Activated T-helper 2 cell treated with anti-CD3 and anti-CD28 coated beads, Interferon-gamma antibody, Interleukin-2, Interleukin-4, amounts not matched to agents 10 μg/mL and 5 μg/mL and 100 μg/mL, durations not matched to agents 14 hours and 24 hours and 36 hours (primary cell): ENCODE measurements around the gene HNRNPA3. TPM values are rescaled to one million over a fixed set of nuclear protein-coding genes. Genes with fewer than 3 reads are reported as not detected.
A peak's percentile ranks its signal among the peaks of the same experiment; 100 is the strongest.
"Not testable (repeated sequence)": the region's sequence is repeated elsewhere in the genome, so short reads cannot be mapped to it uniquely, and the experiment has no call there.

Experiments used
- DNase-seq: peaks from one replicate; pipeline ENCODE4 v3.0.0; 2021; ENCODE audit warnings: low spot score
- H3K27ac Mint-ChIP-seq: one replicate; pipeline ENCODE4 v1.8.0; 2021; ENCODE audit warnings: mixed read lengths
- H3K27me3 Mint-ChIP-seq: one replicate; pipeline ENCODE4 v1.8.0; 2021; ENCODE audit warnings: low read depth, mixed read lengths
- H3K36me3 Mint-ChIP-seq: one replicate; pipeline ENCODE4 v1.8.0; 2021; ENCODE audit warnings: low read depth, mixed read lengths
- H3K4me1 Mint-ChIP-seq: one replicate; pipeline ENCODE4 v1.8.0; 2021; ENCODE audit warnings: low read depth, mixed read lengths
- H3K4me3 Mint-ChIP-seq: one replicate; pipeline ENCODE4 v1.8.0; 2021; ENCODE audit warnings: low read depth, mild to moderate bottlenecking, moderate library complexity, mixed read lengths
- H3K9me3 Mint-ChIP-seq: one replicate; pipeline ENCODE4 v1.8.0; 2021; ENCODE audit warnings: mixed read lengths
- intact Hi-C: fragments of 100-400 bp; cut with micrococcal nuclease; formaldehyde crosslinking; loops from one replicate; pipeline ENCODE4 v1.15.1; 2023
- total RNA-seq: library from RNA; stranded (reverse); gene quantifications from 2 replicates; pipeline ENCODE4 v1.2.3, GENCODE V29; 2022

HNRNPA3 gene
- total RNA-seq, 1 donor from 2014 or later, result 323 TPM

GRCh38 chr2:177264693-177265587, 52.3 kb downstream of the HNRNPA3 start, which contains the start of gene NFE2L2:
TSS of gene NFE2L2 (minus strand) at chr2:177264727. CDS start at chr2:177264576, 151 bp downstream.
- no peaks in the 10 kb centered on the region for H3K9me3 Mint-ChIP-seq
- peaks cover 29% of the 10 kb centered on the region for H3K36me3 Mint-ChIP-seq
- peaks cover 56% of the 10 kb centered on the region for H3K4me1 Mint-ChIP-seq
- peak within 1 kb of the TSS; percentile 90 for H3K4me3 Mint-ChIP-seq
- peak within 1 kb of the TSS; percentile 98 for H3K27ac Mint-ChIP-seq
- peak; percentile 91 for DNase-seq
- H3K27me3 Mint-ChIP-seq, result no peaks in the 10 kb centered on the region
- intact Hi-C loops, result loop anchor here (1.0 to 10.0 kb wide), 3 partner anchors 25 to 330 kb away; no protein-coding TSS in a partner anchor

GRCh38 chr2:177265824-177266817, 53.5 kb downstream of the HNRNPA3 start:
- peak overlapping the region; percentile 87 for H3K4me3 Mint-ChIP-seq
- no peaks in the 10 kb centered on the region for H3K9me3 Mint-ChIP-seq
- no peak for DNase-seq
- H3K27me3 Mint-ChIP-seq, result no peaks in the 10 kb centered on the region
- peaks cover 55% of the 10 kb centered on the region for H3K4me1 Mint-ChIP-seq
- H3K36me3 Mint-ChIP-seq, result peaks cover 23% of the 10 kb centered on the region
- intact Hi-C loops, result loop anchor here (1.0 to 10.0 kb wide), 2 partner anchors 24 to 331 kb away; no protein-coding TSS in a partner anchor
- H3K27ac Mint-ChIP-seq, result peak overlapping the region; percentile 98

GRCh38 chr2:177266955-177267354, 54.4 kb downstream of the HNRNPA3 start:
- peaks cover 47% of the 10 kb centered on the region for H3K4me1 Mint-ChIP-seq
- H3K27ac Mint-ChIP-seq, DNase-seq, H3K9me3 Mint-ChIP-seq, H3K27me3 Mint-ChIP-seq, H3K4me3 Mint-ChIP-seq: not testable (repeated sequence)
- peaks cover 15% of the 10 kb centered on the region for H3K36me3 Mint-ChIP-seq
- intact Hi-C loops, result loop anchor here (10.0 kb wide), 1 partner anchor 332 kb away; no protein-coding TSS in a partner anchor

GRCh38 chr2:177268187-177268871, 55.7 kb downstream of the HNRNPA3 start:
- intact Hi-C loops, result loop anchor here (10.0 kb wide), 1 partner anchor 334 kb away; no protein-coding TSS in a partner anchor
- no peak for DNase-seq
- Mint-ChIP-seq H3K4me3 (no peak overlapping the region), H3K4me1 (peaks cover 53% of the 10 kb centered on the region), H3K27ac (no peak overlapping the region), H3K27me3 (no peaks in the 10 kb centered on the region), H3K36me3 (peaks cover 4% of the 10 kb centered on the region), H3K9me3 (no peaks in the 10 kb centered on the region)

- intact Hi-C loops, result loop anchor here (10.0 kb wide), 1 partner anchor 334 kb away; no protein-coding TSS in a partner anchor
- Mint-ChIP-seq H3K4me3 (no peak overlapping the region), H3K27me3 (no peaks in the 10 kb centered on the region), H3K36me3 (peaks cover 3% of the 10 kb centered on the region), H3K4me1 (peaks cover 56% of the 10 kb centered on the region), H3K9me3 (no peaks in the 10 kb centered on the region), H3K27ac (no peak overlapping the region)
- no peak for DNase-seq
These were observed 56.3 kb downstream of the HNRNPA3 start for GRCh38 chr2:177268901-177269300.

GRCh38 chr2:177270531-177270930, 57.9 kb downstream of the HNRNPA3 start:
- H3K27ac Mint-ChIP-seq, result peak overlapping the region; percentile 28
- no peak for DNase-seq
- intact Hi-C loops, result no loop called here
- H3K4me1 Mint-ChIP-seq, result peaks cover 52% of the 10 kb centered on the region
- H3K27me3 Mint-ChIP-seq, result no peaks in the 10 kb centered on the region
- H3K36me3 Mint-ChIP-seq, result peaks cover 3% of the 10 kb centered on the region
- no peaks in the 10 kb centered on the region for H3K9me3 Mint-ChIP-seq
- H3K4me3 Mint-ChIP-seq, result no peak overlapping the region

- peaks cover 3% of the 10 kb centered on the region for H3K36me3 Mint-ChIP-seq
- intact Hi-C loops, result no loop called here
- peaks cover 37% of the 10 kb centered on the region for H3K4me1 Mint-ChIP-seq
- H3K27me3 Mint-ChIP-seq, result no peaks in the 10 kb centered on the region
- H3K4me3 Mint-ChIP-seq, result no peak overlapping the region
- H3K27ac Mint-ChIP-seq, result no peak overlapping the region
- DNase-seq, result no peak
- no peaks in the 10 kb centered on the region for H3K9me3 Mint-ChIP-seq
These were observed 59.5 kb downstream of the HNRNPA3 start for GRCh38 chr2:177271981-177272666.

GRCh38 chr2:177272765-177273164, 60.2 kb downstream of the HNRNPA3 start:
- intact Hi-C loops, result no loop called here
- peaks cover 32% of the 10 kb centered on the region for H3K4me1 Mint-ChIP-seq

GRCh38 chr2:177273408-177273807, 60.8 kb downstream of the HNRNPA3 start:
- Mint-ChIP-seq H3K9me3 (no peaks in the 10 kb centered on the region), H3K27me3 (no peaks in the 10 kb centered on the region), H3K4me3 (no peak overlapping the region), H3K4me1 (peaks cover 29% of the 10 kb centered on the region), H3K36me3 (peaks cover 3% of the 10 kb centered on the region), H3K27ac (no peak overlapping the region)
- intact Hi-C loops, result no loop called here
- DNase-seq, result no peak

More at GRCh38 chr2:177272765-177273164, 60.2 kb downstream of the HNRNPA3 start:
- Mint-ChIP-seq H3K27ac (no peak overlapping the region), H3K36me3 (peaks cover 3% of the 10 kb centered on the region), H3K9me3 (no peaks in the 10 kb centered on the region), H3K27me3 (no peaks in the 10 kb centered on the region), H3K4me3 (no peak overlapping the region)
- no peak for DNase-seq
